ENCODE data around the gene EGF.

DNA sequence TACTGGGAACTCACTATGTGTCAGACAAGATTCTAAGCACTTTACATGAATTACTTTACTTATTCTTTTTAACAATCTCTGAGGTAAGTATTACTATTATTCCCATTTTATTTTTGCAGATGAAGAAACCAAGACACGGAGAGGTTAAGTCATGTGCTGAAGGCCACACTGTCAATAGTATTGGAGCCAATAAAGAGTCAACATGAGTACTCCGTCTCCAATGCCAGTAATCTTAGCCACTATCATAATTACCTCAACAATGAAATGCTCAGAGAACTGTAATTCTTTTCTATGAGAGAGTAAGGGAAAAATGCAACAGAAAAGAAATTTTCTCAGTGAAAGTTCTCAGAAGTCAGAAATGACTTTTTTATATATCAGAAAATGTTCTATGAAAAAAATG lies 12.7 kb downstream of the EGF start:
- TF ChIP-seq CTCF (IDR thresholded peaks at IDR 0.05; ENCODE audit: low read depth, low read length) (no peak), POLR2A (IDR thresholded peaks at IDR 0.05; ENCODE audit: extremely low read depth, insufficient read length) (no peak), MYC (IDR thresholded peaks at IDR 0.05; ENCODE audit: low read depth, low read length) (no peak)
- TF ChIP-seq, protein P1, sequence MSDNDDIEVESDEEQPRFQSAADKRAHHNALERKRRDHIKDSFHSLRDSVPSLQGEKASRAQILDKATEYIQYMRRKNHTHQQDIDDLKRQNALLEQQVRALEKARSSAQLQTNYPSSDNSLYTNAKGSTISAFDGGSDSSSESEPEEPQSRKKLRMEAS (IDR thresholded peaks at IDR 0.05; ENCODE audit: low read depth, low read length): no peak
